ENCODE data around the gene SAP30BP. TPM values are rescaled to one million over a fixed set of nuclear protein-coding genes. Genes with fewer than 3 reads are reported as not detected.

SAP30BP gene
- total and polyA plus RNA-seq, 2 of the 8 experiments (the other 6 are each of a cell fraction or from before 2014, with no cell fraction given), result 63.3 to 79.9 TPM

DNA sequence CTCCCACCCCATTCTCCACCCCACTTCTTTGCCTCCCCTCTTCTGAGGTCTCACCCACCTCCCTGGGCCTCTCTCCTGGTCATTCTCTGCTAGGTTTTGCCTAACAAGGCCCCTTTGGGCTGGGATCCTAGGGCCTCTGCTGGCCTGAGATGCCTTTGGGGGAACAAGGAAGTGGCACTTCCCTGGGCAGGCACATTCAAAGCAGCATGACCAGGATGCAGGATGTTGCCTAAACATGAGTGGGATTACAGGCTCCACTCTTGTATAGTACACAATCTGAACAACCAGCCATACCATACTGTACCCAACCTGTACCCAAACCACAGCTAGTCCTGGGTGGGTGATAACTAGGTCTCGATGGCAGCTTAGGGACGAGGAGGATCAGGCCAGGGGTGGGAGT is 88.9 kb downstream of the SAP30BP start:
- Histone ChIP-seq H4K5ac (ENCODE audit: insufficient read length, low read depth, low read length) (no peak overlapping the region), H3K18ac (ENCODE audit: extremely low read depth, low read length) (no peak overlapping the region), H3K56ac (replicated peaks; ENCODE audit: insufficient read length, low read depth, low read length) (no peak overlapping the region), H2BK20ac (ENCODE audit: low read length) (no peak overlapping the region), H4K20me1 (replicated peaks in 1 of 2; ENCODE audit: control insufficient read depth in 1 of 2, insufficient read depth in 2 of 2, low read length in 2 of 2) (peaks cover 0 to 4% of the 10 kb centered on the region in 2 experiments), H3K4me1 (replicated peaks in 1 of 4; ENCODE audit: control insufficient read depth in 3 of 4, insufficient read depth in 4 of 4, low read length in 3 of 4) (peaks cover 0 to 7% (median 3%) of the 10 kb centered on the region in 4 experiments; a peak in 4 of 7 replicates), H3K4me3 (ENCODE audit: extremely low read depth in 1 of 4, insufficient read depth in 2 of 4, low read depth in 3 of 4, low read length in 4 of 4) (no peak overlapping the region), H3K9ac (replicated peaks in 1 of 4; ENCODE audit: extremely low read depth in 1 of 4, low read depth in 3 of 4, low read length in 3 of 4) (no peak overlapping the region), H2BK120ac (replicated peaks; ENCODE audit: low read depth, low read length) (no peak overlapping the region), H2AFZ (ENCODE audit: low read length) (no peak overlapping the region), H4K8ac (ENCODE audit: extremely low read depth, insufficient read depth, low read length) (no peak overlapping the region), H4K91ac (replicated peaks; ENCODE audit: insufficient read length, low read length) (no peak overlapping the region), H3K79me1 (ENCODE audit: low read depth, low read length) (no peaks in the 10 kb centered on the region), H2BK15ac (ENCODE audit: low read length) (no peak overlapping the region), H3K79me2 (ENCODE audit: control insufficient read depth in 1 of 2, insufficient read depth in 2 of 2, low read length in 2 of 2) (no peaks in the 10 kb centered on the region), H3K27ac (ENCODE audit: low read depth, low read length) (no peak overlapping the region), H3K4me2 (ENCODE audit: insufficient read depth in 1 of 2, low read depth in 2 of 2, low read length in 2 of 2) (no peak overlapping the region), H3K14ac (ENCODE audit: insufficient read length) (no peak overlapping the region), H3K23me2 (ENCODE audit: low read depth, low read length) (no peaks in the 10 kb centered on the region; the same call in 1 of the 2 replicates), H3K36me3 (ENCODE audit: control insufficient read depth in 2 of 4, insufficient read depth in 4 of 4, low read length in 3 of 4) (no peaks in the 10 kb centered on the region), H2AK5ac (ENCODE audit: low read depth, low read length) (no peak overlapping the region), H2BK5ac (ENCODE audit: low read depth, low read length) (no peak overlapping the region; the same call in 1 of the 2 replicates), H2BK12ac (ENCODE audit: low read depth, low read length) (no peak overlapping the region), H3K4ac (replicated peaks; ENCODE audit: insufficient read length, low read depth, low read length) (no peak overlapping the region), H3K23ac (ENCODE audit: insufficient read length) (no peak overlapping the region), H3K27me3 (replicated peaks in 1 of 4; ENCODE audit: control insufficient read depth in 3 of 4, extremely low read depth in 1 of 4, insufficient read depth in 3 of 4, low read length in 3 of 4) (peaks cover 0 to 2% (median 0%) of the 10 kb centered on the region in 4 experiments; a peak in 2 of 7 replicates), H3K9me3 (ENCODE audit: insufficient read depth in 2 of 2, low read depth in 1 of 2, low read length in 1 of 2) (no peaks in the 10 kb centered on the region)
- DNase-seq (ENCODE audit: low read depth in 1 of 2, low spot score in 2 of 2), result peak in 1 of 2 experiments; percentile 46
- 98% methylated on average over 2 of the region's 2 CpGs; no CpG with 5 or more reads in 1 of the 2 experiments for WGBS, 2 experiments (ENCODE audit: extremely low coverage in 1 of 2, insufficient coverage in 1 of 2, insufficient read length in 1 of 2, insufficient replicate concordance in 2 of 2, low coverage in 1 of 2, low lambda C conversion rate in 2 of 2, missing lambda C conversion rate in 1 of 2)
- ChIA-PET POLR2A (ENCODE audit: partially characterized antibody) (interaction anchor here (1.2 to 15.1 kb wide), 4 partner anchors 9 to 32 kb away, joined by 3 to 425 read pairs (median 8); partner anchors contain the start of gene GALK1), CTCF (ENCODE audit: partially characterized antibody) (interaction anchor here (0.9 to 19.5 kb wide), 6 partner anchors 6 to 127 kb away, joined by 3 to 359 read pairs (median 5); partner anchors contain the start of genes GALK1, SMIM5 and UNK)
- no peak for FAIRE-seq
- no peak for TF ChIP-seq CBX5 (IDR thresholded peaks at IDR 0.05; ENCODE audit: low read depth, low read length)
- TF ChIP-seq EZH2 (IDR thresholded peaks at IDR 0.05; ENCODE audit: low read depth, low read length, severe bottlenecking), result no peak
- TF ChIP-seq CHD2 (IDR thresholded peaks at IDR 0.05; ENCODE audit: low read length), result no peak

All from H1 (cell line).